Measurements from ENCODE around the gene PRPF40B. TPM values are rescaled to one million over a fixed set of nuclear protein-coding genes. Genes with fewer than 3 reads are reported as not detected.
A peak's percentile ranks its signal among the peaks of the same experiment; 100 is the strongest.

The PRPF40B gene
- total RNA-seq, 1 donor: 10.5 TPM

- no peak for DNase-seq (ENCODE audit: low read depth)
- H3K4me3 ChIP-seq (ENCODE audit: low read depth, low read length): no peak overlapping the region
- TF ChIP-seq, protein P1, sequence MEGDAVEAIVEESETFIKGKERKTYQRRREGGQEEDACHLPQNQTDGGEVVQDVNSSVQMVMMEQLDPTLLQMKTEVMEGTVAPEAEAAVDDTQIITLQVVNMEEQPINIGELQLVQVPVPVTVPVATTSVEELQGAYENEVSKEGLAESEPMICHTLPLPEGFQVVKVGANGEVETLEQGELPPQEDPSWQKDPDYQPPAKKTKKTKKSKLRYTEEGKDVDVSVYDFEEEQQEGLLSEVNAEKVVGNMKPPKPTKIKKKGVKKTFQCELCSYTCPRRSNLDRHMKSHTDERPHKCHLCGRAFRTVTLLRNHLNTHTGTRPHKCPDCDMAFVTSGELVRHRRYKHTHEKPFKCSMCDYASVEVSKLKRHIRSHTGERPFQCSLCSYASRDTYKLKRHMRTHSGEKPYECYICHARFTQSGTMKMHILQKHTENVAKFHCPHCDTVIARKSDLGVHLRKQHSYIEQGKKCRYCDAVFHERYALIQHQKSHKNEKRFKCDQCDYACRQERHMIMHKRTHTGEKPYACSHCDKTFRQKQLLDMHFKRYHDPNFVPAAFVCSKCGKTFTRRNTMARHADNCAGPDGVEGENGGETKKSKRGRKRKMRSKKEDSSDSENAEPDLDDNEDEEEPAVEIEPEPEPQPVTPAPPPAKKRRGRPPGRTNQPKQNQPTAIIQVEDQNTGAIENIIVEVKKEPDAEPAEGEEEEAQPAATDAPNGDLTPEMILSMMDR (IDR thresholded peaks at IDR 0.05; ENCODE audit: insufficient read depth, low read length): no peak
Observed at GRCh38 chr12:49665384-49665783, 42.0 kb downstream of the PRPF40B start.

DNA sequence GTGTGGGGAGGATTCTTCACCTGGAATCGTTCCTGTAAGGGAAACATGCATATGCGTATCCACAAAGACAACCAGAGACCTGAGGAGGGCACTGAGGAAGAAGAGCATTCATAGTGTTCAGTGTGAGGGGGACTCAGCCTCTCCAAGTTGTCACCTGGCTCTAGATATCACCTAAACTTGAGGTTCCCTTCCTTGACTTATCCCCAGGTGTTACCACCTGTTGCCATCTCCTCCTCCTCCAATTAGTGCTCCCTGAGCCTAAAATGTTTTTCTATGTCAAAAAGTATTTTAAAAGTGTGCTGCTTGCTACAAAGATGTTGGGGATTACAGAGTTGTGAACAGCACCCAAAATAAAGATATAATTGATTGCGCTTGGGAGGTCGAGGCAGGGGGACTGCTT lies 42.8 kb downstream of the PRPF40B start:
- TF ChIP-seq, protein P1 (IDR thresholded peaks at IDR 0.05; ENCODE audit: insufficient read depth, low read length): no peak
- DNase-seq (ENCODE audit: low read depth): no peak
- no peak overlapping the region for H3K4me3 ChIP-seq (ENCODE audit: low read depth, low read length)

- TF ChIP-seq, protein P1 (IDR thresholded peaks at IDR 0.05; ENCODE audit: insufficient read depth, low read length): no peak
- DNase-seq (ENCODE audit: low read depth): peak; percentile 59
- H3K4me3 ChIP-seq (ENCODE audit: low read depth, low read length): no peak overlapping the region
Observed at GRCh38 chr12:49667325-49668090, 44.1 kb downstream of the PRPF40B start.

DNA sequence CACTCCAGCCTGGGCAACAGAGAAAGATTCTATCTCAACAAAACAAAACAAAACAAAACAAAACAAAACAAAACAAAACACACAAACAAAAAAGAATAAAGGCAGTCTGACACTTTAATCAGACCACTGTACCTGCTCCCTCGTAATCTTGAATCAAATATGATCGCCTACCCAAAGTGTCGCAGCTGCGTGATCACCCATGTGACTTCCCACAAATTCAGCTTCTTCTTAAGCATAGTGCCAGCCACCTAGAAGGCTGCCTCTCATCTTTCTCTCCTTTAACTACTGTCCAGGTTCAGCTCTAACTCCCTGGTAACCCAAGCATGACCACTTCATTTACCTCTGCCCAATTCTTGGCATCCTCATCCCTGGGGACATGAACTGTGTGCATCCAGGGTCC lies 46.4 kb downstream of the PRPF40B start:
- no peak for DNase-seq (ENCODE audit: low read depth)
- H3K4me3 ChIP-seq (ENCODE audit: low read depth, low read length): no peak overlapping the region
- TF ChIP-seq, protein P1 (IDR thresholded peaks at IDR 0.05; ENCODE audit: insufficient read depth, low read length): no peak

DNA sequence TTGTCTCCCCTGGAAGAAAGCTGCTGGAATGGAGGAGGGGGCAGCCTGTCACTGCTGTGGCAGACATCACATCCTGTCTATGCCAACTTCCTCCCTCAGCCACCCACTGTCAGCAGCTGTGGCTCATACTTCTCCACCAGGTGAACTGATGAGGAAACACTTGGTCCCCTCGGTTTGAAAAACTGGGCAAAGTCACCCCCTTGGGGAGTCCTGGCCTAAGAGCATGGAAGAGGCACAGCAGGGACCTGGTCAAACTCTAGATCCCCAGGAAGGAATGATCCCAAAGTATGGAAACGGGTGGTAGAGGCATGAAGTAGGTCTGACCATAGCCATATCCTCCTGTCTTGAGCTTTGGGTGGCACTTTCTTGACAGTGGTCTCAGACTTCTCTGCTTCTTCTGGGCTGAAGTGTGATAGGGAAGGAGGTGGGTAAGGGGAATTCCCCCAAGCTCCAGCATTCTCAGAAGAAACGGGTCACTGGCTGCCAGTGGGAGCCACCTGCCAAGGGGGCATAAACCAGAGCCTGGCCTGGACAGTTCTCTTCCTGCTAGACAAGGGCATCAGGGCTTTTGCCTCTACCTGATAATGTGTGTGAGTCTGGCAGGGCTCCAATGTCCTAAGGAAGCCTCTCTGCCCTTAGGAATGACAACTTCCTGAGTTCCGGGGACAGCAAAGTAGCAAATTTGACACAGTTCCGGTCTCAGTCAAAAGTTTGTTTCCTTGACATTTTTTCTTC lies 47.8 kb downstream of the PRPF40B start:
- no peak for DNase-seq (ENCODE audit: low read depth)
- H3K4me3 ChIP-seq (ENCODE audit: low read depth, low read length): no peak overlapping the region
- TF ChIP-seq, protein P1 (IDR thresholded peaks at IDR 0.05; ENCODE audit: insufficient read depth, low read length): no peak

DNA sequence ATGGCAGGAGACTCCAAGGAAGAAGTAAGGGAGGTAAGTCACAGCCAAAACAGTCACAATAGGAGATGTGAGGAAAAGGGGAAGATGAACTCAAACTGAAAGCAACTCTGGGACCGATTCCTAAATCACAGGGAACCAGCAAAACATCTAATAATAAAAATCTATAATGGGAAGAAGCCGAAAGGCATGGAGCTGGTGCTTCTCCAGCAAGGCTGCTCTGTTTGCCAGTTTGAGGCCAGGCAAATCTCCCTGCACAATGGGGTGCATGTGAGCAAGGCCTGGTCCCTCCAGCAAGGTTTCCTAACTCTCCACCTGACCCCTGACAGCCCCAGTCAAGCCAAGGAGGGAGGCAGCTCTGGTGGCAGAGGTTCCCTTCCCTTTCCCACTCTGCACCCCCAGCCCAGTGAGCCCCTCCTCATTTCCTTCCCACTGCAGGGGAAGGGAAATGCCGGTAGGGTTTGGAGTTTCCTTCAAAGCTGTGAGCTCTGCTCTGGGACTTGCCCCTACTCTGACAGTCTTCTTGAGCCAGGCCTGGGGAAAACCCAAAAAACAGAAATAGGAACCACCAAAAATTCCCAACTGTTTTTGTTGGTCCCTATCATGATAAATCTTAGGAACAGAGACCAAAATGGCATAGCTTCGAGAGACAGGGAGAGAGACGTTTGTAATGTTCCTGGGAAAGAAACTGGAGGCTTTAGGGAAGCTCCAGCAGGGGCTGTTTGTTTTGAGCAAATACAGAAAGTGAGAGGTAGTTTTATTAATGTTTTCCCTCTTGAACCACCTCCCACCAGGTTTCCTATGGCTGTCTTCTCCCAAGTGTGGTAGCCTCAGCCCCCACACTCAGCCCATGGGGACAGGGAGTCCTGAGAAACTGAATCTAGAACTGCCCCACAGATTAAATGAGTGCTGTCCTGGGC lies 49.2 kb downstream of the PRPF40B start:
- TF ChIP-seq, protein P1 (IDR thresholded peaks at IDR 0.05; ENCODE audit: insufficient read depth, low read length): no peak
- DNase-seq (ENCODE audit: low read depth): peak; percentile 40
- no peak overlapping the region for H3K4me3 ChIP-seq (ENCODE audit: low read depth, low read length)

All from fibroblast of the aortic adventitia (primary cell).